Body of pancreas (tissue), 4 donors: Measurements from ENCODE around the gene ACYP2.
"Not testable (repeated sequence)": the region's sequence is repeated elsewhere in the genome, so short reads cannot be mapped to it uniquely, and the experiment has no call there.

Experiments
- POLR2A ChIP-seq, 3 donors: fragments of 450-650 bp; IDR thresholded peaks; one replicate each; pipeline ENCODE4 v1.6.1; 2016; ENCODE audit warnings: antibody characterized with exemption in 3 of 3, mild to moderate bottlenecking in 2 of 3
- TF ChIP-seq, protein P1 (sequence below), 7 experiments: fragments of 450-650 bp in 4 of 7; fragments of 200-600 bp in 3 of 7; sonication (generic) in 3 of 7; IDR thresholded peaks; one replicate each; pipeline ENCODE4 v1.5.1; 2016 to 2019; ENCODE audit warnings: antibody characterized with exemption in 7 of 7

- TF ChIP-seq POLR2A (IDR thresholded peaks at IDR 0.05) = not testable (repeated sequence)
- TF ChIP-seq, protein P1, sequence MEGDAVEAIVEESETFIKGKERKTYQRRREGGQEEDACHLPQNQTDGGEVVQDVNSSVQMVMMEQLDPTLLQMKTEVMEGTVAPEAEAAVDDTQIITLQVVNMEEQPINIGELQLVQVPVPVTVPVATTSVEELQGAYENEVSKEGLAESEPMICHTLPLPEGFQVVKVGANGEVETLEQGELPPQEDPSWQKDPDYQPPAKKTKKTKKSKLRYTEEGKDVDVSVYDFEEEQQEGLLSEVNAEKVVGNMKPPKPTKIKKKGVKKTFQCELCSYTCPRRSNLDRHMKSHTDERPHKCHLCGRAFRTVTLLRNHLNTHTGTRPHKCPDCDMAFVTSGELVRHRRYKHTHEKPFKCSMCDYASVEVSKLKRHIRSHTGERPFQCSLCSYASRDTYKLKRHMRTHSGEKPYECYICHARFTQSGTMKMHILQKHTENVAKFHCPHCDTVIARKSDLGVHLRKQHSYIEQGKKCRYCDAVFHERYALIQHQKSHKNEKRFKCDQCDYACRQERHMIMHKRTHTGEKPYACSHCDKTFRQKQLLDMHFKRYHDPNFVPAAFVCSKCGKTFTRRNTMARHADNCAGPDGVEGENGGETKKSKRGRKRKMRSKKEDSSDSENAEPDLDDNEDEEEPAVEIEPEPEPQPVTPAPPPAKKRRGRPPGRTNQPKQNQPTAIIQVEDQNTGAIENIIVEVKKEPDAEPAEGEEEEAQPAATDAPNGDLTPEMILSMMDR (IDR thresholded peaks at IDR 0.05) = not testable (repeated sequence)
These were observed 19.3 kb upstream of the ACYP2 start for GRCh38 chr2:54096141-54096540.
